ENCODE results near the gene ACBD4. TPM values are rescaled to one million over a fixed set of nuclear protein-coding genes. Genes with fewer than 3 reads are reported as not detected.

The ACBD4 gene
- total RNA-seq, 1 donor from 2014 or later, result 18.9 TPM

DNA sequence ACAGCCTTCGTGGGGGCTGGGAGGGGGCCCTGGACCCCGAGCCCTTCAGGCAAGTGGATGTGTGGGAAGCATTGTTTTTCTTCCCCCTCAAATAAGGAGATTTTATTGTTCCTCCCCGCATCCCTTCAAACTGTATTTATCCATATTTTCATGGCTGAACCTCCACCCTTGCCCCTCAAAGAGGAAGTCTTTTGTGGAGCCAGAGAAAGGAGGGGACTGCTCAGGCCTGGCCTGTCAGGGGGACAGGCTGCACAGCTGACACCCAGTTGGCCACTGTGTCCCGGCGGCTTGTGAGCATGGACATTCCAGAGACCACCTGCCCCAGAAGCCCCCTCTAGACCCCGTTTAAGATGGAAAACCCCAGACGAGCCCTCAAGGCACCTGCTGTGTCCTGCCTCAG is 42.1 kb downstream of the ACBD4 start:
- Histone ChIP-seq H3K4me3 (no peak overlapping the region), H3K4me1 (peaks cover 21% of the 10 kb centered on the region), H3K9me3 (no peaks in the 10 kb centered on the region), H3K36me3 (no peaks in the 10 kb centered on the region), H3K27me3 (no peaks in the 10 kb centered on the region), H3K27ac (no peak overlapping the region)
- TF ChIP-seq POLR2AphosphoS5 (IDR thresholded peaks at IDR 0.05; ENCODE audit: insufficient read depth in 1 of 2, low read depth in 1 of 2) (no peak), POLR2A (IDR thresholded peaks at IDR 0.05) (no peak)
- TF ChIP-seq, protein P1, sequence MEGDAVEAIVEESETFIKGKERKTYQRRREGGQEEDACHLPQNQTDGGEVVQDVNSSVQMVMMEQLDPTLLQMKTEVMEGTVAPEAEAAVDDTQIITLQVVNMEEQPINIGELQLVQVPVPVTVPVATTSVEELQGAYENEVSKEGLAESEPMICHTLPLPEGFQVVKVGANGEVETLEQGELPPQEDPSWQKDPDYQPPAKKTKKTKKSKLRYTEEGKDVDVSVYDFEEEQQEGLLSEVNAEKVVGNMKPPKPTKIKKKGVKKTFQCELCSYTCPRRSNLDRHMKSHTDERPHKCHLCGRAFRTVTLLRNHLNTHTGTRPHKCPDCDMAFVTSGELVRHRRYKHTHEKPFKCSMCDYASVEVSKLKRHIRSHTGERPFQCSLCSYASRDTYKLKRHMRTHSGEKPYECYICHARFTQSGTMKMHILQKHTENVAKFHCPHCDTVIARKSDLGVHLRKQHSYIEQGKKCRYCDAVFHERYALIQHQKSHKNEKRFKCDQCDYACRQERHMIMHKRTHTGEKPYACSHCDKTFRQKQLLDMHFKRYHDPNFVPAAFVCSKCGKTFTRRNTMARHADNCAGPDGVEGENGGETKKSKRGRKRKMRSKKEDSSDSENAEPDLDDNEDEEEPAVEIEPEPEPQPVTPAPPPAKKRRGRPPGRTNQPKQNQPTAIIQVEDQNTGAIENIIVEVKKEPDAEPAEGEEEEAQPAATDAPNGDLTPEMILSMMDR (IDR thresholded peaks at IDR 0.05), result no peak
- intact Hi-C loops (cut with DNase I), result no loop called here
- no peak for DNase-seq (ENCODE audit: extremely low spot score in 2 of 2)

DNA sequence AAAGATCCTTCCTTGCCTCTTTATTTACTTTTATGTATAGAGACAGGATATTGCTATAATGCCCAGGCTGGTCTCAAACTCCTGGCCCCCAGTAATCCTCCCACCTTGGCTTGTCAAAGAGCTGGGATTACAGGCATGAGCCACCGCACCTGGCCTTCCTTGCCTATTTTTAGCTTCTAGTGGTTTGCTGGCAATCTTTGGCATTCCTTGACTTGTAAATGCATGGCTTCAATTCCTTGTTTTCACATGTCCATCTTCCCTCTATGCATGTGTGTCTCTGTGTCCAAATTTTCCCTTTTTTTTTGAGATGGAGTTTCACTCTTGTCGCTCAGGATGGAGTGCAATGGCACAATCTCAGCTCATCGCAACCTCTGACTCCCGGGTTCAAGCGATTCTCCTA is 48.7 kb downstream of the ACBD4 start:
- Histone ChIP-seq H3K4me3 (no peak overlapping the region), H3K36me3 (no peaks in the 10 kb centered on the region), H3K27ac (no peak overlapping the region), H3K4me1 (no peaks in the 10 kb centered on the region), H3K27me3 (no peaks in the 10 kb centered on the region), H3K9me3 (no peaks in the 10 kb centered on the region)
- no peak for DNase-seq (ENCODE audit: extremely low spot score in 2 of 2)
- intact Hi-C loops (cut with DNase I), result no loop called here
- no peak for TF ChIP-seq POLR2AphosphoS5 (IDR thresholded peaks at IDR 0.05; ENCODE audit: insufficient read depth in 1 of 2, low read depth in 1 of 2)
- TF ChIP-seq POLR2A (IDR thresholded peaks at IDR 0.05), result no peak
- TF ChIP-seq, protein P1 (IDR thresholded peaks at IDR 0.05), result no peak

DNA sequence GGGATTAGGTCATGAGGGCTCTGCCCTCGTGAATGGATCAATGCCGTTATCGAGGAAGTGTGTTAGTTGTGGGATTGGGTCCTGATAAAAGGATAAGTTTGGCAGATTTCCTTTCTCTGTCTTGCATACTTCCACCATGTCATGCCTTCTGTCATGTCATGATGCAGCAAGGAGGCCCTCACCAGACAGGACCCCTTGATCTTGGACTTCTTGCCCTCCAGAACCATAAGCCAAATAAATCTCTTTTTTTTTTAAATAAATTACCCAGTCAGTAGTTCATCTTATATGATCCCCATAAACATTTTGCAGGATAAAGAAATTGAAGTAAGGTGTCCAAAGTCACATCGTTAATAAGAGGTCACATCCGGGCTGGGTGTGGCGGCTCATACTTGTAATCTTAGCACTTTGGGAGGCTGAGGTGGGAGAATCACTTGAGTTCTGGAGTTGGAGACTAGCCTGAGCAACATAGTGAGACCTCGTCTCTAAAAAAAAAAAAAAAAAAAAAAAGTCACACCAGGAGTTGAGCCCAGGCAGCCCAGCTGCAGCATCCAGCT is 51.4 kb downstream of the ACBD4 start:
- TF ChIP-seq POLR2A (IDR thresholded peaks at IDR 0.05), result no peak
- TF ChIP-seq, protein P1 (IDR thresholded peaks at IDR 0.05), result no peak
- no peak for TF ChIP-seq POLR2AphosphoS5 (IDR thresholded peaks at IDR 0.05; ENCODE audit: insufficient read depth in 1 of 2, low read depth in 1 of 2)
- intact Hi-C loops (cut with DNase I), result no loop called here
- Histone ChIP-seq H3K9me3 (no peaks in the 10 kb centered on the region), H3K27me3 (no peaks in the 10 kb centered on the region), H3K4me3 (no peak overlapping the region), H3K36me3 (no peaks in the 10 kb centered on the region), H3K4me1 (no peaks in the 10 kb centered on the region), H3K27ac (no peak overlapping the region)
- DNase-seq (ENCODE audit: extremely low spot score in 2 of 2), result no peak

DNA sequence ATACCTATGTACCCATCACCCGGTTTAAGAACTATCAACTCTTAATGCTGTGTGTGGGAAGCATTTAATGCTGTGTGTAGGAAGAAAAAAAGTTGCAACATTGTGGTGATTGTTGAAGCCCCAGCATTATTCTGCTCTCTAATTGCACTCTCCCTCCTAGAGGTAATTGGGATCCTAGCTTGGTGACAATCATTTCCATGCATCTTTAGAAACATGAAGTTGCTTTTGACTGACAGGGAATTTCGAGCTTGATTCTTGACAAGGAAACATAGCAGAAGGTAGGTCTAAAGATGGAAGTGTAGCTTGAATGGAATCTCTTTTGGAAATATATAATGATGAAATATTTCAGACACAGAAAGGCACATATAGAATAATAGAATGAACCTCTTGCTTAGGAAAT is 53.5 kb downstream of the ACBD4 start:
- Histone ChIP-seq H3K4me1 (no peaks in the 10 kb centered on the region), H3K4me3 (no peak overlapping the region), H3K27ac (no peak overlapping the region), H3K27me3 (no peaks in the 10 kb centered on the region), H3K9me3 (no peaks in the 10 kb centered on the region), H3K36me3 (no peaks in the 10 kb centered on the region)
- DNase-seq (ENCODE audit: extremely low spot score in 2 of 2), result no peak
- TF ChIP-seq POLR2AphosphoS5 (IDR thresholded peaks at IDR 0.05; ENCODE audit: insufficient read depth in 1 of 2, low read depth in 1 of 2) (no peak), POLR2A (IDR thresholded peaks at IDR 0.05) (no peak)
- TF ChIP-seq, protein P1 (IDR thresholded peaks at IDR 0.05), result no peak
- intact Hi-C loops (cut with DNase I), result no loop called here

DNA sequence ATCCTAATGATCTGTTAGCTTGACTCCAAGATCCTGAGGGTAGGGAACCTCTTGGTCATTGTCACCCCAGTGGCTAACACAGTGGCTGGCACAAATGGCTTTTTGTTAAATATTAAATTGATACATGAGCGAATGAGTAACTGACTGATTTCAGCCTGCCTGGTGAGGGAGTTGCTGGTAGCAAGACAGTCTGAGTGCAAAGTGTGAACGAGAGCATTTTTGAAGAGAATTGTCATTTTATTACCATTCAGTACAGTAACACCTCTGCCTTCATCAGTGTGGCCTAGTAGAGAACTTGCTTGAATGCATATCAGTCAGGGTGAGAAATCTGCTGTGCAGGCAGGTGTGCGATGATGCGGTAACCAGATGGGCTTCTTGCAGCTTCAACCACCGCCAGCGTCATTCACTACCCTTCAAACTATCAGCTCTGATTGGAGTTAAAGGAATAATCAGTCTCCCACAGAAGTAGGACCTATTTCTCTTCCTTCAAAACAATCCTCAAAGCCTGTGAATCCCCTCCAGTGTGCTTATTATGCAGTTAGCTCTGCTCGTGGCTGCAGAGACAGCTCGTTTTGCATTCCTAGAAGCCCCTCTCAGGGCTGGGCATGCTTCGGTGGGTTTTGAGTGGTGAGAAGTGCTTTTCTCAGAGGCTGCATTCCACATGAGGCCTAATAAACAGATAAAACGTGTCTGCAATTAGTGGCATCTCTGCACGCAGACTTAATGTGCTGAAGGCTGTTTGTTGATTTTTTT is 55.2 kb downstream of the ACBD4 start:
- Histone ChIP-seq H3K27ac (no peak overlapping the region), H3K9me3 (no peaks in the 10 kb centered on the region), H3K4me1 (no peaks in the 10 kb centered on the region), H3K36me3 (no peaks in the 10 kb centered on the region), H3K4me3 (no peak overlapping the region), H3K27me3 (no peaks in the 10 kb centered on the region)
- intact Hi-C loops (cut with DNase I), result loop anchor here (10.0 kb wide), 1 partner anchor 266 kb away; no protein-coding TSS in a partner anchor
- DNase-seq (ENCODE audit: extremely low spot score in 2 of 2), result no peak
- TF ChIP-seq POLR2AphosphoS5 (IDR thresholded peaks at IDR 0.05; ENCODE audit: insufficient read depth in 1 of 2, low read depth in 1 of 2) (no peak), POLR2A (IDR thresholded peaks at IDR 0.05) (no peak)
- TF ChIP-seq, protein P1 (IDR thresholded peaks at IDR 0.05), result no peak

All from vagina (tissue), 2 donors.